Measurements from ENCODE around the gene PXYLP1. TPM values are rescaled to one million over a fixed set of nuclear protein-coding genes. Genes with fewer than 3 reads are reported as not detected.

PXYLP1 gene
- total RNA-seq, 1 donor from 2014 or later: 37.6 TPM

- Mint-ChIP-seq H3K4me1 (ENCODE audit: low read depth) (peaks cover 2% of the 10 kb centered on the region), H3K9me3 (ENCODE audit: low read depth) (no peaks in the 10 kb centered on the region), H3K36me3 (ENCODE audit: insufficient read depth) (no peaks in the 10 kb centered on the region), H3K27me3 (no peaks in the 10 kb centered on the region), H3K4me3 (ENCODE audit: low read depth) (no peak overlapping the region), H3K27ac (no peak overlapping the region)
- no peak for TF ChIP-seq CTCF (IDR thresholded peaks at IDR 0.05; ENCODE audit: unreplicated experiment)
- DNase-seq (ENCODE audit: low spot score, unreplicated experiment): no peak
Measured at GRCh38 chr3:141250828-141251227, 19.2 kb downstream of the PXYLP1 start.

GRCh38 chr3:141253326-141253725, 21.7 kb downstream of the PXYLP1 start:
- no peak for TF ChIP-seq CTCF (IDR thresholded peaks at IDR 0.05; ENCODE audit: unreplicated experiment)
- Mint-ChIP-seq H3K4me3 (ENCODE audit: low read depth) (no peak overlapping the region), H3K9me3 (ENCODE audit: low read depth) (no peaks in the 10 kb centered on the region), H3K27ac (no peak overlapping the region), H3K27me3 (no peaks in the 10 kb centered on the region), H3K36me3 (ENCODE audit: insufficient read depth) (no peaks in the 10 kb centered on the region), H3K4me1 (ENCODE audit: low read depth) (no peaks in the 10 kb centered on the region)
- DNase-seq (ENCODE audit: low spot score, unreplicated experiment): no peak

- no peak for TF ChIP-seq CTCF (IDR thresholded peaks at IDR 0.05; ENCODE audit: unreplicated experiment)
- Mint-ChIP-seq H3K4me3 (ENCODE audit: low read depth) (no peak overlapping the region), H3K36me3 (ENCODE audit: insufficient read depth) (no peaks in the 10 kb centered on the region), H3K9me3 (ENCODE audit: low read depth) (no peaks in the 10 kb centered on the region), H3K27ac (no peak overlapping the region), H3K27me3 (no peaks in the 10 kb centered on the region), H3K4me1 (ENCODE audit: low read depth) (no peaks in the 10 kb centered on the region)
- no peak for DNase-seq (ENCODE audit: low spot score, unreplicated experiment)
Measured at GRCh38 chr3:141253811-141254210, 22.2 kb downstream of the PXYLP1 start.

GRCh38 chr3:141255137-141255845, 23.7 kb downstream of the PXYLP1 start:
- Mint-ChIP-seq H3K9me3 (ENCODE audit: low read depth) (no peaks in the 10 kb centered on the region), H3K36me3 (ENCODE audit: insufficient read depth) (no peaks in the 10 kb centered on the region), H3K4me1 (ENCODE audit: low read depth) (peaks cover 5% of the 10 kb centered on the region), H3K4me3 (ENCODE audit: low read depth) (no peak overlapping the region), H3K27ac (no peak overlapping the region), H3K27me3 (no peaks in the 10 kb centered on the region)
- no peak for TF ChIP-seq CTCF (IDR thresholded peaks at IDR 0.05; ENCODE audit: unreplicated experiment)
- no peak for DNase-seq (ENCODE audit: low spot score, unreplicated experiment)

GRCh38 chr3:141255846-141256261, 24.2 kb downstream of the PXYLP1 start:
- Mint-ChIP-seq H3K9me3 (ENCODE audit: low read depth) (no peaks in the 10 kb centered on the region), H3K36me3 (ENCODE audit: insufficient read depth) (no peaks in the 10 kb centered on the region), H3K27me3 (no peaks in the 10 kb centered on the region), H3K27ac (no peak overlapping the region), H3K4me1 (ENCODE audit: low read depth) (peaks cover 5% of the 10 kb centered on the region), H3K4me3 (ENCODE audit: low read depth) (no peak overlapping the region)
- no peak for DNase-seq (ENCODE audit: low spot score, unreplicated experiment)
- peak; percentile 39 for TF ChIP-seq CTCF (IDR thresholded peaks at IDR 0.05; ENCODE audit: unreplicated experiment)

Data from progenitor cell of endocrine pancreas (in vitro differentiated cells).